Prostate gland (tissue), 2 donors: ENCODE results near the gene GLG1.
"Not testable (repeated sequence)": the region's sequence is repeated elsewhere in the genome, so short reads cannot be mapped to it uniquely, and the experiment has no call there.

Experiments
- CTCF ChIP-seq, 4 experiments: fragments of 200-600 bp in 2 of 4; fragments of 450-650 bp in 2 of 4; sonication (generic) in 2 of 4; IDR thresholded peaks; 1 replicate in 3 of 4; 2 replicates in 1 of 4; pipeline ENCODE4 v1.5.1; 2016 to 2019; ENCODE audit warnings: antibody characterized with exemption in 4 of 4, mild to moderate bottlenecking in 2 of 4, moderate library complexity in 2 of 4
- POLR2A ChIP-seq: fragments of 450-650 bp; IDR thresholded peaks from one replicate; pipeline ENCODE4 v1.6.1; 2016; ENCODE audit warnings: antibody characterized with exemption, mild to moderate bottlenecking

GRCh38 chr16:74420612-74421481 lies 186.1 kb downstream of the GLG1 start, which contains the start of gene CLEC18B:
- not testable (repeated sequence) for TF ChIP-seq POLR2A; CTCF (IDR thresholded peaks at IDR 0.05)
